KG1 (cell line): ENCODE results near the gene IPO5.

Source experiments
- DNase-seq: peaks from one replicate; lab custom pipeline; 2025; lab: John Stamatoyannopoulos, UW

IPO5 gene

DNA sequence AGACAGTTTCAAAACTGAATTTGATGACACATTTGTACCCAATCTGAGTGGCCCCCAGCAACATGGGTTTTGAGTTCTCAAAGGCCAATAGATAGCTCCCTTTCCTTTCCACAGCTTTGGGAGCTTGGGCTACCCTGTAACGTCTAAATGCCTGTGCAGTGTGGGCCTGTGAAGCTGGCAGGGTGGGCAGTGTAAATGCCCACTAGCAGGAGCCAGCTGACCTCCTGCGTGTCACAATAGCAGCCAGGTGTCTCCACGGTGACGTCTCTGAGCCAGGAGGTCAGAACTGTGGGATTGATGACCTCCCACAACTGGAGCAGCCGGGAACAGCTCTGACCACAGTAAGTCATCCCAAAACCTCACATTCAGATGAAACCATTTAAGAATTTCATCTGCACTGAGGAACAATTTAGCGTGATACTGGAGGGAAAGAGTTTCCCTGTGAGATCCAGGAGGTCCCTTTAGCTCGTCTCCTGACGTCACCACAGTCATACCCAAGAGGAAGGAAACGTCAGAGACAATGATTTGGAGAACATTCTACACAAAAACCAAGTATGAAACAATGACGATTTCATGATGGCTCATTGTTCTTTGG lies at the start of gene IPO5:
Gene IPO5, plus strand, starts transcription at position 300 of the 595 bp plus-strand sequence. CDS start 23,022 bp downstream, outside the sequence.
- DNase-seq = no peak

- no peak for DNase-seq
These were observed 49.4 kb upstream of the IPO5 start for GRCh38 chr13:97904059-97904458.

DNA sequence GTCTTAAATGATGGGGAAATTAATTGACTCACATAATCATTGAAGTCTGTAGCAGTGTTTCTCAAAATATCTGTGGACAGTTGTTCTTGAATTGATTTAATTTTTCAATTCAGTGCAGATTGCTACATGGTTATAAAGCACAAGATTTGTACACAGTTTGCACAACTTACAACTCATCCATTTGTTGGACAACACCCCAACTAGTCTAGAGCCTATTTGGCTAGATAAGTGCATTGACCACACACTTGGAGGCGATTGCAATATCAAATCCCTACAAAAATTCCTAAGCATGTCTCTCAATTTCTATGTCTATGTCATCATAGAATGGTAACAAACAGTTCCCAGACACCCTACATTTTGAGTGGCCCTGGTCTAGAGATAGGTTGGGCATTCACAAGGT lies 48.0 kb upstream of the IPO5 start:
- no peak for DNase-seq

DNA sequence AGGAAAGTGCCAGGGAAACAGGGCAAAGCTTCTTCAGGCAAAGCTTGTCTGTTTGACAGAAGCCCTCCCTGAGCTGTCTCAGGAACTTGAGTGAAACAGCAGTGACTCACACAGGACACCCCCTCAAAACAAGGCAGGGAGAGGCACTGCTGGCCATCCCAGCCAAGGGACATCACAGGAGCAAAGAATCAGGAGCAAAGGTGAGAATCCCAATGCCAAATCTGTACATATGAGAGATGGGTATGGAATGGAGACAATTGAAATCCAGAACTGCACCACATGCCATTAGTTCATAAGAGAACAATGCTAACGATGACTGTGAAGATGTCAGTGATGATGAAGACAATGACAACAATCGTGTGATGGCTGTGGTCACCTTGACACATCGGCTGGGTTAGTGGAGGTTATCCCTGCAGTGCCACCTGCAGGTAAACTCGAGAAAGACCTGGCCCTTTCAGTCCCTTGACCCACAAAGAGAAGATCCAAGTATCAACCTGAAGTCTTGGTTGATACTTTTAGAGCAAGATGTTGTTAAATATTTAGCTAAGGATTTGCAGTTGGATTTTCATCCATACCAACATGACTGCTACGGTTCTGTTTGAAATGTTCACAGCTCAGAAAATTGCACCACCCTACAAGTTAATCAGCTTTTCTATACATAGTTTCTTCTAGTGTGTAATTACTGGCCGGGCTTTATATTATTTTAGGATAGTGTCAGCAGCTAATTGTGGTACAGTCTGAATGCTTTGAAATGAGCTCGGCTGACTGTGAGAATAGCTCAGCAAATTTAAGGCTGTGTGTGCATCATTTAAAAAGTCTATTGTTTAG lies 42.0 kb upstream of the IPO5 start:
- DNase-seq = no peak

GRCh38 chr13:97912139-97912535 lies 41.3 kb upstream of the IPO5 start:
- no peak for DNase-seq

- DNase-seq = no peak
These were observed 40.3 kb upstream of the IPO5 start for GRCh38 chr13:97913206-97913605.

DNA sequence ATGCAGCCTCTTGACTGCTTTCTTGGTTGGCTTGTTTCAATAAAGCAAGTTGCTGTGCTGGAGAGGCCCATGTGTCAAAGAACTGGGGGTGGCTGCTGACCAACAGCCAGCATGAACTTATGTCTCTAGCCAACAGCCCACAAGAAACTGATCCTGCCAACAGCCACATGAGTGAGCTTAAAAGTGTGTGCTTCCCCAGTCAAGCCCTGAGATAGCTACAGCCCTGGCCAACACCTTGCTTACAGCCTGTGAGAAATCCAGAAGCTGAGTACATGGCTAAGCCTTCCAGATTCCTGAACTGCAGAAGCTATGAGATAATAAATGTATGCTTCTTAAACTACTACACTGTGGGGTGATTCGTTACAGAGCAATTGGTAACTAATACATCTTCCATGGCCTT lies 38.9 kb upstream of the IPO5 start:
- DNase-seq = no peak

DNA sequence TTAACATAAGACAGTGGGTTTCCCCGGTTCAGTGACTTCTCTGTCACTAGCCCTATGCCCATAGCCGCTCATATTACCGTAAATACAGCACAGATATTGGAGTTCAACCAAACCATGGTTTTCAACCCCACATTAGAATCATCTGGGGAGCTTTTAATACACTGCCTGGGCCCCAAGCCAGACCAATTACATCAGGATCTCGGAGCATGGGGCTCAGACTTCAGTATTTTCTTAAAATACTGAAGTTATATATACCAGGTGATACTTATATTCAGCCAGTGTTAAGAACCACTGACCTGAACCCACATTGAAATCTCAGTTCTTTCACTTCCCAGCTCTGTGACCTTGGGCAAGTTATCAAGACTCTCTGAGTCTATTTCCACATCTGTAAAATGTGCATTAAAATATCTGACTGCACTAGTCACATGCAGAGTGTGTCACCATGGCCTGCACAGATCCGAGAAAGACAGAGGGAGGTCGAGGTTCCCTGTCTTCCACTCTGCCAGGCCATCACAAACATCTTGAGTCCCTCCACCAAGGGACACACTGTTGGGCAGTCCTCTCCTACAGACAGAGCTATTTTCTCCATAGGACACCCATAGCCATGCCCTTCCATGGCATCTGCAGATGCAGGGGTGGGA lies 32.2 kb upstream of the IPO5 start:
- DNase-seq = no peak

GRCh38 chr13:97928301-97928700 lies 25.2 kb upstream of the IPO5 start:
- DNase-seq = no peak

GRCh38 chr13:97932036-97932435 lies 21.4 kb upstream of the IPO5 start:
- no peak for DNase-seq

DNA sequence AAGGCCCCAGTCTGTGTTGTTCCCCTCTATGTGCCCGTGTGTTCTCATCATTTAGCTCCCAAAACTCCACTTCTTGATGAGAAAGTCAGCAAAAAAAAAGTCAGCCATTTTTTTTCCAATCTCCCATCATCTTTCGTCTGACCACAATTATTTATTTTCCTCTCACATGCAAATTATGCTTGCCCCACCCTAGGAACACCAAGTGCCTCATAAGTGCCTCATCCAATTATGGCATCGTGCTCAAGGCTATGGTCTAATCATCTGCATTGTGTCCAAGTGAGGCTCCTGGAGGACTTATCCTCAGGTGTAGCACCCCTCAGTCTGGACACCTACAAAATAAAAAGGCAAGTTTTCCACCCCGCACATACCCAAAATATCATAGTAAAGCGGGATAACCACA lies 20.8 kb upstream of the IPO5 start:
- no peak for DNase-seq

- DNase-seq = no peak
These were observed 19.7 kb upstream of the IPO5 start for GRCh38 chr13:97933776-97934175.

GRCh38 chr13:97934590-97934989 lies 18.9 kb upstream of the IPO5 start:
- no peak for DNase-seq

DNA sequence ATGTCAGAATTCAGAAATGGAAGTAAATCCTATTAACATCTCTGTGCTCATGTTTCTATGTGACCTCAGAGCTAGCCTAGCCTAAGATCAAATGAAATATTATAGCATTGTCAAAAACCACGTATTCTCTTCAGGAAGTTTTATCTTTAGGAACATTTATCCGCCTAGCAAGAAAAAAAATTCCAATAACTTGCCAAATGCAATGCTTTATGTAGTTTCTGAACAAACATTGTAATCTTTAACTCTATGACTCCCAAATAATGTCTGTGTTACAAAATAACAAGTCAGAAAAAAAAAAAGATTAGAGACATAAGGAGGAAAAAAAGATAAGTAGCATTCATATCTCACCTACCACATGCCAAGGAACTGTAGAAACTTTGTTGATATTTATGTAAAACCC lies 18.4 kb upstream of the IPO5 start:
- no peak for DNase-seq

- no peak for DNase-seq
These were observed 17.4 kb upstream of the IPO5 start for GRCh38 chr13:97936036-97936435.

DNA sequence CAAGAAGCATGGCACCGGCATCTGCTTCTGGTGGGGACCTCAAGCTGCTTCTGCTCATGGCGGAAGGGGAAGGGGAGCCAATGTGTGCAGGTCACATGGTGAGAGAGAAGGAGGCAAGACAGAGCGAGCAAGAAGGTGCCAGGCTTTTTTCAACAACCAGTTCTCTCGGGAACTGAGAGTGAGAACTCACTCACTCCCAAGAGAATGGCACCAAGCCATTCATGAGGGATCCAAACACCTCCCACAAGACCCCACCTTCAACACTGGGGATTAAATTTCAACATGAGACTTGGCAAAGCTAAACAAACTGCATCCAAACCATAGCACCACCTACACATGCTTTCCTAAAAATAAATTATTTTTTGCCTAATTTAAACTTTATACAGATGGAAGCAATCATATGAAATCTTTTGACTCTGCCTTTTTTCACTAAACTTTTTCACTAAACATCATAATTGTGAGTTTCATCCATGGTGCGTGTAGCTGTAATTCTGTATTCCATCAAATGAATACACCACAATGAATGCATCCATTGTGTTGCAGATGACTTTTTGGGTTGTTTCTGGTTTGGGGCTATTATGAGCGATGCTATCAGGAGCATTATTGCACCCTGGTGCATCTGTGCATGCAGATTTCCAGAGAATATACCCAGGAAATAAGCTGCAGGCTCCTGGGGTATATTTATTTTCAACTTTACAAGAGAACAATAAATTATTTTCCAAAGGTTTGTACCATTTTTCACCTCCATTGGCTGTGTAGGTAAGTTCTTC lies 14.6 kb upstream of the IPO5 start:
- DNase-seq = no peak

- no peak for DNase-seq
These were observed 9.0 kb upstream of the IPO5 start for GRCh38 chr13:97944396-97945029.

DNA sequence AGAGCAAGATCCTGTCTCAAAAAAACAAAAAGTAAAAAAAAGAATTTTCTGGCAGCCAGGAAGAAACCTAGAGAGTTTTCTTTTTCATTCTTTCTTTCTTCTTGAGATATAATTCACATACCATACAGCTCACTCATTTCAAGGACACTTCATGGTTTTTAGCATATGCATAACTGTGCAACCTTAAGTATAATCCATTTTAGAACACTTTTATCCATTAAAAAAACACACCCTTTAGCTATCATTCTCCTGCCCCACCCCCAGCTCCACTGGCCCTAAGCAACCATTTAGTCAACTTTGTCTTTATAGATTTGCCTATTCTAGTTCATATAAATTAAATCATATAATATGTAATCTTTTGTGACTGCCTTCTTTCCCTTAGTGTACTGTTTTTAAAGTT lies 8.1 kb upstream of the IPO5 start:
- no peak for DNase-seq

DNA sequence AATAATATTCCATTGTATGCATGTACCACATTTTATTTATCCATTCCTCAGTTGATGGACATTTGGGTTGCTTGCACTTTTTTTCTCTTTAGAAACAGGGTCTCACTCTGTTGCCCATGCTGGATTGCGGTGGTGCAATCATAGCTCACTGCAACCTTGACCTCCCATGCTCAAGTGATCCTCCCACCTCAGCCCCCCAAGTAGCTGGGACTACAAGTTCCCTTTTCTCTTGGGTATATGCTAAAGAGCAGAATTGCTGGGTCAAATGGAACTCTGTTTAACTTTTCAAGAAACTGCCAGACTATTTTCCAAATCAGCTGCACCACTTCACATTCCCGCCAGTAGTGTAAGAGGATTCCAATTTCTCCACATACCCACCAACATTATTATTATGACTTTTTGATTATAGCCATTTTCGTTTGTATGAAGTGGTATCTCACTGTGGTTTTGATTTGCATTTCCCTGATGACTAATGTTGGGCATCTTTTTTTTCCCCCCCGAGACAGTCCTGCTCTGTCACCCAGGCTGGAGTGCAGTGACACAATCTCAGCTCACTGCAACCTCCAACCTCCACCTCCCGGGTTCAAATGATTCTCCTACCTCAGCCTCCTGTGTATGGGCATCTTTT lies 7.6 kb upstream of the IPO5 start:
- no peak for DNase-seq

- no peak for DNase-seq
These were observed 6.4 kb upstream of the IPO5 start for GRCh38 chr13:97946951-97947588.

- no peak for DNase-seq
These were observed 5.4 kb upstream of the IPO5 start for GRCh38 chr13:97948041-97948440.
